Parathyroid adenoma (tissue), 2 donors: ENCODE data around the gene FAM135A.

Source experiments
- H2AFZ ChIP-seq: fragments of 300-600 bp; sonication (generic); one replicate; pipeline ENCODE4 v1.7.0; 2017; ENCODE audit warnings: antibody characterized with exemption, mild to moderate bottlenecking
- H3K27ac ChIP-seq: fragments of 300-600 bp; sonication (generic); one replicate; pipeline ENCODE4 v1.7.0; 2017
- H3K27me3 ChIP-seq: fragments of 300-600 bp; sonication (generic); one replicate; pipeline ENCODE4 v1.7.0; 2017; ENCODE audit warnings: low read length; ENCODE audit not compliant: control insufficient read depth, insufficient read depth
- H3K36me3 ChIP-seq: fragments of 300-600 bp; sonication (generic); one replicate; pipeline ENCODE4 v1.7.0; 2017; ENCODE audit warnings: low read length; ENCODE audit not compliant: control insufficient read depth, insufficient read depth
- H3K4me1 ChIP-seq: fragments of 300-600 bp; sonication (generic); one replicate; pipeline ENCODE4 v1.7.0; 2017; ENCODE audit warnings: control low read depth
- H3K4me2 ChIP-seq: fragments of 300-600 bp; sonication (generic); one replicate; pipeline ENCODE4 v1.7.0; 2017; ENCODE audit warnings: low read length
- H3K4me3 ChIP-seq: fragments of 300-600 bp; sonication (generic); one replicate; pipeline ENCODE4 v1.7.0; 2017; ENCODE audit warnings: low read depth, low read length
- H3K79me2 ChIP-seq: fragments of 300-600 bp; sonication (generic); one replicate; pipeline ENCODE4 v1.7.0; 2017; ENCODE audit warnings: control low read depth
- H3K9ac ChIP-seq: fragments of 300-600 bp; sonication (generic); one replicate; pipeline ENCODE4 v1.7.0; 2017; ENCODE audit warnings: mild to moderate bottlenecking
- H3K9me3 ChIP-seq: fragments of 300-600 bp; sonication (generic); one replicate; pipeline ENCODE4 v1.7.0; 2017; ENCODE audit warnings: low read length; ENCODE audit not compliant: control insufficient read depth
- CTCF ChIP-seq: fragments of 300-600 bp; sonication (generic); IDR thresholded peaks from one replicate; pipeline ENCODE4 v1.7.0; 2017; ENCODE audit warnings: antibody characterized with exemption, mild to moderate bottlenecking
- donor health status: primary hyperparathyroidism.

Gene FAM135A

GRCh38 chr6:70398783-70399728 lies 14.3 kb upstream of the FAM135A start:
- no peak overlapping the region for H2AFZ ChIP-seq
- no peak overlapping the region for H3K4me3 ChIP-seq
- no peak overlapping the region for H3K4me2 ChIP-seq
- H3K9me3 ChIP-seq = no peaks in the 10 kb centered on the region
- no peaks in the 10 kb centered on the region for H3K36me3 ChIP-seq
- no peaks in the 10 kb centered on the region for H3K79me2 ChIP-seq
- H3K27me3 ChIP-seq = no peaks in the 10 kb centered on the region
- TF ChIP-seq CTCF = no peak
- H3K27ac ChIP-seq = no peak overlapping the region
- no peak overlapping the region for H3K9ac ChIP-seq
- H3K4me1 ChIP-seq = peaks cover 24% of the 10 kb centered on the region

GRCh38 chr6:70404658-70405057 lies 8.7 kb upstream of the FAM135A start:
- Histone ChIP-seq H3K4me1 (no peaks in the 10 kb centered on the region), H2AFZ (no peak overlapping the region), H3K9me3 (no peaks in the 10 kb centered on the region), H3K4me2 (no peak overlapping the region), H3K27me3 (no peaks in the 10 kb centered on the region), H3K79me2 (no peaks in the 10 kb centered on the region), H3K27ac (no peak overlapping the region), H3K4me3 (no peak overlapping the region), H3K9ac (no peak overlapping the region), H3K36me3 (no peaks in the 10 kb centered on the region)
- TF ChIP-seq CTCF = no peak

- H3K4me2 ChIP-seq = no peak overlapping the region
- peaks cover 3% of the 10 kb centered on the region for H3K4me1 ChIP-seq
- H3K27me3 ChIP-seq = no peaks in the 10 kb centered on the region
- no peak overlapping the region for H2AFZ ChIP-seq
- no peaks in the 10 kb centered on the region for H3K36me3 ChIP-seq
- no peak overlapping the region for H3K4me3 ChIP-seq
- no peaks in the 10 kb centered on the region for H3K79me2 ChIP-seq
- TF ChIP-seq CTCF = no peak
- no peak overlapping the region for H3K9ac ChIP-seq
- H3K27ac ChIP-seq = no peak overlapping the region
- no peaks in the 10 kb centered on the region for H3K9me3 ChIP-seq
Observed at GRCh38 chr6:70409216-70409615, 4.1 kb upstream of the FAM135A start.

GRCh38 chr6:70411542-70412251 lies 1.6 kb upstream of the FAM135A start:
- Histone ChIP-seq H3K4me1 (peaks cover 3% of the 10 kb centered on the region), H3K27me3 (no peaks in the 10 kb centered on the region), H3K4me3 (no peak overlapping the region), H3K9me3 (no peaks in the 10 kb centered on the region), H3K36me3 (no peaks in the 10 kb centered on the region), H2AFZ (no peak overlapping the region), H3K4me2 (no peak overlapping the region), H3K27ac (no peak overlapping the region), H3K9ac (no peak overlapping the region), H3K79me2 (no peaks in the 10 kb centered on the region)
- no peak for TF ChIP-seq CTCF
